A673 (cell line): Measurements from ENCODE around the gene SYP.

Experiments
- EZH2 ChIP-seq: fragments of 200-600 bp; sonication (generic); IDR thresholded peaks from 2 replicates; pipeline ENCODE4 v1.6.1; 2017; ENCODE audit warnings: borderline replicate concordance, low read depth, mild to moderate bottlenecking, mixed read lengths, antibody characterized with exemption, low read length; ENCODE audit not compliant: poor library complexity, severe bottlenecking
- TF ChIP-seq, protein P1 (sequence below): fragments of 300-800, 200-600 bp; sonication (generic); conservative IDR thresholded peaks from 2 replicates; pipeline ENCODE4 v1.5.1; 2017; ENCODE audit warnings: low read depth, mild to moderate bottlenecking, antibody characterized with exemption, low read length, moderate library complexity, mixed read lengths

DNA sequence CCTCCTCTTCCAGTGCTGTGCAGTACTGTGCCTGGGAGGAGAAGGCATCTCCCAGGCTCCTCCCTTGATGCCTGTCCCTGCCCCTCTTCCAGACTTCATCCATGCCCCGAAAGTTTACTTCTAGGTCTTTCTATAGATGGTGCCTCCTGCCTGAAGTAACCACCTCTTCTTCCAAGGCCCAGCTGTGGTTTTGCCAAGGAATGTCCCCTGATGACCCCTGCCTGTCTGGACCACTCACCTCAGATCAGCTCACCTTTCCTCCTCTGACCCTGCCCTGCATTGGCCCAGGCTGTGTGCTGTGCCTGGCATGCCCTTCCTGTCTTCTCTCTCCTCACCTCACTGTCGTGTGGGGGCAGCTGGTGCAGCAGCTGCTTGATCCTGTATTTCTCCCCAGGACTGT is 20.6 kb downstream of the SYP start:
- TF ChIP-seq EZH2 = no peak
- TF ChIP-seq, protein P1, sequence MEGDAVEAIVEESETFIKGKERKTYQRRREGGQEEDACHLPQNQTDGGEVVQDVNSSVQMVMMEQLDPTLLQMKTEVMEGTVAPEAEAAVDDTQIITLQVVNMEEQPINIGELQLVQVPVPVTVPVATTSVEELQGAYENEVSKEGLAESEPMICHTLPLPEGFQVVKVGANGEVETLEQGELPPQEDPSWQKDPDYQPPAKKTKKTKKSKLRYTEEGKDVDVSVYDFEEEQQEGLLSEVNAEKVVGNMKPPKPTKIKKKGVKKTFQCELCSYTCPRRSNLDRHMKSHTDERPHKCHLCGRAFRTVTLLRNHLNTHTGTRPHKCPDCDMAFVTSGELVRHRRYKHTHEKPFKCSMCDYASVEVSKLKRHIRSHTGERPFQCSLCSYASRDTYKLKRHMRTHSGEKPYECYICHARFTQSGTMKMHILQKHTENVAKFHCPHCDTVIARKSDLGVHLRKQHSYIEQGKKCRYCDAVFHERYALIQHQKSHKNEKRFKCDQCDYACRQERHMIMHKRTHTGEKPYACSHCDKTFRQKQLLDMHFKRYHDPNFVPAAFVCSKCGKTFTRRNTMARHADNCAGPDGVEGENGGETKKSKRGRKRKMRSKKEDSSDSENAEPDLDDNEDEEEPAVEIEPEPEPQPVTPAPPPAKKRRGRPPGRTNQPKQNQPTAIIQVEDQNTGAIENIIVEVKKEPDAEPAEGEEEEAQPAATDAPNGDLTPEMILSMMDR = no peak
